IPS-18a (cell line): Measurements from ENCODE around the gene CBX2.

Source experiments
- H3K27ac ChIP-seq: one replicate; pipeline ENCODE4 v1.5.1; 2013; ENCODE audit warnings: low read length
- H3K27me3 ChIP-seq: one replicate; pipeline ENCODE4 v1.6.1; 2013; ENCODE audit warnings: mild to moderate bottlenecking, low read length; ENCODE audit not compliant: control insufficient read depth, insufficient read depth
- H3K36me3 ChIP-seq: one replicate; pipeline ENCODE4 v1.6.1; 2013; ENCODE audit warnings: low read depth, low read length; ENCODE audit not compliant: control insufficient read depth
- H3K4me1 ChIP-seq: one replicate; pipeline ENCODE4 v1.6.1; 2013; ENCODE audit warnings: low read depth, low read length; ENCODE audit not compliant: control insufficient read depth
- H3K4me3 ChIP-seq: one replicate; pipeline ENCODE4 v1.5.1; 2013; ENCODE audit warnings: low read length
- H3K9ac ChIP-seq: one replicate; pipeline ENCODE4 v1.6.1; 2013; ENCODE audit warnings: mild to moderate bottlenecking, low read length, moderate library complexity
- H3K9me3 ChIP-seq: one replicate; pipeline ENCODE4 v1.6.1; 2013; ENCODE audit warnings: low read depth, low read length; ENCODE audit not compliant: control insufficient read depth

CBX2 gene

DNA sequence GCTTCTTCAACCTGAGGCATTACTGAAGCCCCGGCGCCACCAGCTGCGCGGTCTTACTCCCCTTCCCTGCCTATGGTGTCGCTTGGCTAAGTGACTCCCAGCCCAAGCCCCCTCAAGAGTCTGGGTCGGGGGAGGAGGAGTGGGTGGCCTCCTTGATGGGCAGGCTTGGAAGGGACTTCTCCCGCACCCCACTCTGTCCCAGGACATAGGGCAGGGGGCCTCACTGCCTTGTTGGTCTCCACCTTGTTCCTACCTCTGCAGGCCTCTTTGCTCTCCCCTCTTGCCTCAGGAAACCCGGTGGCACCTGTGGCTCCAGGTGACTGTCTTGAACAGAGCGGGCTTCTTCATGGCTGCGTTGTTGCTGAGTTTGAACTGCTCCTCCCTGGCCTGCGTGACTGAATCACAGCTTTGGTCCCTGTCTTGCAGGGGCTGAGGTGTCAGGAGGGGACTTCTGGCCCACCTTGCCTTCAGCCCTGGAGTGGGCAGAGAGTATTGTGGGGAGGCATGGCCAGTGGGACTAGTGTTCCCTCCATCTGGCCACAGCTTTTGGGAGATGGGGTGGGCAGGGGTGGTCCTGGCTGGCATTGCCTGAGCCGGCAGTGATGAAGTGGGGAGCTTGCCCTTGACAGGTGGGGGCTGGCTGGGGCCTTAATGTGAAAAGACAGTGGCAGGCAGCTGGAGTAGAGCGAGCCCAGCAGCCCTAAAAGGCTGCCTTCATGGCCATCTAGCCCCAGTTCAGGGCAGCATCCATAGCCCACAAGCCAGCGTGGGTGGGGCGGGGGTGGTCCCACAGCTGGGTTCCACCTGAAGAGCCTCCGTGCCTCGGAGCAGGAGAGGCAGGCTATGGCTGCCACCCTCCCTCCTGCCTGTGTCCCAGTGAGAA is 7.3 kb downstream of the CBX2 start:
- H3K27ac ChIP-seq, result no peak overlapping the region
- H3K36me3 ChIP-seq, result peaks cover 47% of the 10 kb centered on the region
- H3K4me3 ChIP-seq, result no peak overlapping the region
- H3K9me3 ChIP-seq, result no peaks in the 10 kb centered on the region
- no peak overlapping the region for H3K9ac ChIP-seq
- H3K4me1 ChIP-seq, result peaks cover 11% of the 10 kb centered on the region
- peaks cover 42% of the 10 kb centered on the region for H3K27me3 ChIP-seq

DNA sequence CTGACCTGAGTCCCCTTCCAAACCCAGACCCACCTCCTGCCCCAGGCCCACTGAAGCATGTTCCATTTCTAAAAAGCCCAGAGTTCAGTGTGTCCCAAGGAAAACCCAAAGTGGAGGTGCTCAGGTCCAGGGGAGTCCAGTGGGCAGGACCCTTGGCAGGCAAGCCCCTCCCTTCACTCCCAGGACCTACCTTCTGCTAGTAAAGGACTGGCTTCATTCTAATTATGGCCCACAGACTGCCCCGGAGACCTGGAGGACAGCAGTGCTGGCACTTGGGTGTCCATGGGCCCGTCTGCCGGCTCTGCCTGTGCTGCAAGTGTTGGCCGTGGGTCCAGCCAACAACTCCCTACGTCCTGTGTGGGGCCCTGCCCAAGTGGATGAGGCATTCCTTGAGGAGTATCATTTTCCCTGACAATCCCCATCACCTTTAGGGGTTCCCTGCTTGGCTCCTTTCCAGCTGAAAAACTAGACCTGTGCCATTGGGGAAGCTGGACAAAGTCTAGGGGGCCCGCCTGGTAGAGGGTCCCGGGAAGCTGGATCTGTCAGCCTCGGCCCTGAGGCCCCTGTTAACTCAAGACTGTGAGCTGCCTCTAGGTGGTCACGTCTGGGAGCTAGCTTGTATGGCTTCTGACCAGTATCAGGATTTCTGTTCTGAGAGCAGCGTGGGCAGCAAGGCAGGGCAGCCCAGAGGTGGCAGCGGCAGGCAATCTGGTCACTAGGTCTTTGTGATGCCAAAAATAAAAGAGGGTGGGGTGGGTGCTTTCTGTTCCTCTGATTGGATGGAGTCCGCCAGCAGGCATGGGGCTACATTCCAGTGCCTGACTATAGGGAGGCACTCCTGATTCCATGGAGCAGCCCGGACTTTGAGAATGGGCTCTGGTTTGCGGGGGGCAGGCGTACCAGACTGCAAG is 8.2 kb downstream of the CBX2 start:
- Histone ChIP-seq H3K9ac (no peak overlapping the region), H3K27ac (no peak overlapping the region), H3K4me1 (peaks cover 11% of the 10 kb centered on the region), H3K36me3 (peaks cover 39% of the 10 kb centered on the region), H3K9me3 (no peaks in the 10 kb centered on the region), H3K4me3 (no peak overlapping the region), H3K27me3 (peaks cover 51% of the 10 kb centered on the region)

DNA sequence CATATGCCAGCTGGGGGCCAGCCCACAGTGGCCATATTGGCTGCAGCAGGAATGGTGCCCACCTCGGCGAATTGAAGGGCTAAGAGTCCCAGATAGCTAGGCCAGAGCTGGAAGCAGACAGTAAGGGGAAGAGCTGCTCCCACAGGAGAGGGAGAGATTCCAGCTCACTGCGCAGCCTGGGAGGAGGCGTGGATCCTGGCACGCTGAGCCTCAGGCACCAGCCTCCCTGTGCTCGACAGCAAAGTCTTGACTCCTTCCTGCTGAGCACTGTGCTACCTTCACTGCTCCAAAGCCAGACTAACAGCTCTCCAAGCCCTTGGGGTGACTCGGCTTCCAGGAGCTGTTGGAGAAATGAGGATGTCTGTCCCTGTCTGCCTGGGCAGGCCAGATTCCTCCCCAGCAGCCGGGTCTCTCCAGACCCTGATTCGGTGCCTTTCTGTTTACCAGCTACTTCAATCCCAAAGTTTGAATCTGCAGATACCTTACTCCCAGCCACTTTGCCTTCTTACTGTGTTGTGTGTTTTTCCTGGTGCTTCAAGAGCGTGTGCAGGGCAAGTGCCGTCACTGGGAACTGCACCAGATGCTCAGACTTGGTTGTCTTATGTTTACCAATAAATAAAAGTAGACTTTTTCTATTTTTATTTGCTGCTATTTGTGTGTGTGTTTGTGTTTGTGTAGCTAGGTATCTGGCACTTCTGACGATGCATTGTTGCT is 9.1 kb downstream of the CBX2 start:
- no peak overlapping the region for H3K9ac ChIP-seq
- H3K27me3 ChIP-seq, result peaks cover 60% of the 10 kb centered on the region
- H3K9me3 ChIP-seq, result no peaks in the 10 kb centered on the region
- no peak overlapping the region for H3K27ac ChIP-seq
- H3K36me3 ChIP-seq, result peaks cover 31% of the 10 kb centered on the region
- H3K4me1 ChIP-seq, result peaks cover 11% of the 10 kb centered on the region
- no peak overlapping the region for H3K4me3 ChIP-seq

DNA sequence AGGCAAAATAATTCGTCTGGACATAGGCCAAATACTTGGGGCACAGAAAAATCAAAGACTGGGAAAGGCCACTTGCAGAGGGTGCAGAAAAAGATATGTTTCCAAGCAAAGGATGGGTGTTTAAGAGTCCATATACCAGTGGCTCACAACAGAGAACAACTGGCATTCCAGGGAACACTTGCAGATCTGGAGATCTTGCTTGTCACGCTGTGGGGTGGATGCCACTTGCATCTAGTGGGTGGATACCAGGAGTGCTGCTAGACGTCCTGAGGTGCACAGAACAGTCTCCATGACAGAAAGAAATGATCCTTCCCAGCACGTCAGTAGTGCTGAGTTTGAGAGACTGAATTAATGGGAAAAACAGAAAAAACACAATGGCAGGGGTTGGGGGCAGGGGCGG is 10.5 kb downstream of the CBX2 start:
- H3K27ac ChIP-seq, result no peak overlapping the region
- H3K9me3 ChIP-seq, result no peaks in the 10 kb centered on the region
- peaks cover 16% of the 10 kb centered on the region for H3K4me1 ChIP-seq
- peaks cover 74% of the 10 kb centered on the region for H3K27me3 ChIP-seq
- H3K4me3 ChIP-seq, result no peak overlapping the region
- H3K9ac ChIP-seq, result no peak overlapping the region
- peaks cover 17% of the 10 kb centered on the region for H3K36me3 ChIP-seq

DNA sequence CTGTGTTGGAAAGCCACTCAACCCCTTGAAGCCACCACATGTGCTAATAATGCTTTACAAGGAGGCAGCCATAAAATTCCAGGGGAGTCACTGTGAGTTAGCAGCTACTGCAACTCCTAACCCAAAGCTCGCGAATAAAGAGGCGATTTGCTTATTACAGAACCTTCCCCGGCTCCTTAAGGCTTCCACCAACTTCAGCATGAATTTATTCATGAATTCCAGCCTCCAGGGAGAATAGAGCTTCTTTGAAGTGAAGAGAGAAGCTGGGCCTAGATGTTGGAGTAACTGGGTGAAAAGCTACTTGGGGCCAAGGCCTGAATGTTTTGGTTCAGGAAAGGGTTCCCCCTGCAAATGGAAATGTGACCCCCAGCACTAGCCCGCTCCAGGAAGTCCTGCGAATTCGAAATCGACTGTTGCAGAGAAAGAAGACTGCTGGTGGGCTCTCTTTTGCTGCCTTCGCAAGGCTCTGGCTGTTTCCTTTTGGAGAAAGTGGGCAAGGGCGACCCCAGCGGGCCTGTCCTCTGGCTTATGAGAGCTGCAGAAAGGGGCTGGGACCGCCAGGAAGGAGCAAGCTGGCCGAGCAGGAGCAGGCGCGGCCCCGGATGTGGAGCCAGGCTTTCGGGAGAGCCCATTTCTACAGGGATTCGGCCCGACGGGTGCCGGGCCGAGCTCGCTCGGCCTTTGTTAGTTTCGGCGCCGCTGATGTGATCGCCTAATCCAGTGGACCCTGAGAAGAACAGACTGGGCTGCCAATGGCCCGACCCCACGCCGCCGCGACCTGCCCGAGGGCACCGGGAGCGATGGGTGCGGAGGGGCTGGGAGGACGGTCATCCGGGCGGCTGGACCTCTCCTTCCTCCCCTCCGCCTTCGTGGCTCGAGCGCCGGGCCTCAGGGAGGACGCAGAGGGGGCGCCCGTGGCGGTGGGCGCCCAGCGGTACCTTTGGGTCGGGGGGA is 11.3 kb downstream of the CBX2 start:
- Histone ChIP-seq H3K4me3 (peak overlapping the region; percentile 37), H3K27ac (no peak overlapping the region), H3K4me1 (peaks cover 18% of the 10 kb centered on the region)

DNA sequence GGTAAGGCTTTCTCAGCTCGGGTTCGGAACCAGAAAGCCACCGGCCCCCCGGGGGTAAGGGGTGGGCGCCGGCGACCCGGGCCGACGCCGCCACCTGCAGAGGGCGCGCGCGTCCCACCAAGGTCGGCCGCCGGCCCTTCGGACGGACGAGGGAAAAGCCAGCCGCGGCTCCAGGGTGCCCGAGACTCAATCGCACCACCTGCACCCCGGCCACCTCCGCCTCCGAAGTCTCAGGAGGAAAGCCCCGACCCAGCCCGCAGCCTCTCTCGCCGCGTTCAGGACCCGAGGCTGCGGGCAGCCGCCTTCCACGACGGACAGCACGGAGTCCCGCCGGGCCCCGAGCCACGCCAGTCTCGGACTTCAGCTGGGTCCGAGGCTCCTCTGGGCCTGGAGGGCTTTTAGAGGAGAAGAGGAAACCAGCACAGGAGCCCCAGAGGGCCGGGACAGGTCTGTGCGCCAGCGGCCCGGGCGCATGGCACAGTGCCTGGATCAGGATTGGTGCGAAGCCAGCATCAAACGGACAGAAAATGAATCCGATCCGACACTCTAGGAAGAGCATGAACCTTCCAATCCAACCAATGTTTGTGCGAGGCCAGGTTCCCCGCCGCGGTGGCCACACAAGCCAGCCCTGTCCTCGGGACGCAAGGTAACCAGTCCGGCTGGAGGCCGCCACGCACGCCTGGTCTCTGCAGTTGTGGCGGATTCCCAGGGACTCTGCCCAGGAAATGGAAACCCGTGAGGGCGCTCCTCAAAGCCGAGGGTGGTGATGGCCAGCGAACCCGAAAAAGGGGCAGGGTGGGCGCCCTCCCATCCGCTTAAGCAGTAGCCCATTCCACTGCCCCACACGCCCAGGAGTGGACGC is 12.2 kb downstream of the CBX2 start:
- Histone ChIP-seq H3K27ac (no peak overlapping the region), H3K27me3 (peaks cover 91% of the 10 kb centered on the region), H3K36me3 (peaks cover 2% of the 10 kb centered on the region), H3K9ac (no peak overlapping the region), H3K4me3 (peak overlapping the region; percentile 37), H3K9me3 (no peaks in the 10 kb centered on the region), H3K4me1 (peaks cover 26% of the 10 kb centered on the region)

More for the DNA sequence above, 11.3 kb downstream of the CBX2 start:
- peaks cover 82% of the 10 kb centered on the region for H3K27me3 ChIP-seq
- no peak overlapping the region for H3K9ac ChIP-seq
- H3K9me3 ChIP-seq, result no peaks in the 10 kb centered on the region
- H3K36me3 ChIP-seq, result peaks cover 11% of the 10 kb centered on the region

DNA sequence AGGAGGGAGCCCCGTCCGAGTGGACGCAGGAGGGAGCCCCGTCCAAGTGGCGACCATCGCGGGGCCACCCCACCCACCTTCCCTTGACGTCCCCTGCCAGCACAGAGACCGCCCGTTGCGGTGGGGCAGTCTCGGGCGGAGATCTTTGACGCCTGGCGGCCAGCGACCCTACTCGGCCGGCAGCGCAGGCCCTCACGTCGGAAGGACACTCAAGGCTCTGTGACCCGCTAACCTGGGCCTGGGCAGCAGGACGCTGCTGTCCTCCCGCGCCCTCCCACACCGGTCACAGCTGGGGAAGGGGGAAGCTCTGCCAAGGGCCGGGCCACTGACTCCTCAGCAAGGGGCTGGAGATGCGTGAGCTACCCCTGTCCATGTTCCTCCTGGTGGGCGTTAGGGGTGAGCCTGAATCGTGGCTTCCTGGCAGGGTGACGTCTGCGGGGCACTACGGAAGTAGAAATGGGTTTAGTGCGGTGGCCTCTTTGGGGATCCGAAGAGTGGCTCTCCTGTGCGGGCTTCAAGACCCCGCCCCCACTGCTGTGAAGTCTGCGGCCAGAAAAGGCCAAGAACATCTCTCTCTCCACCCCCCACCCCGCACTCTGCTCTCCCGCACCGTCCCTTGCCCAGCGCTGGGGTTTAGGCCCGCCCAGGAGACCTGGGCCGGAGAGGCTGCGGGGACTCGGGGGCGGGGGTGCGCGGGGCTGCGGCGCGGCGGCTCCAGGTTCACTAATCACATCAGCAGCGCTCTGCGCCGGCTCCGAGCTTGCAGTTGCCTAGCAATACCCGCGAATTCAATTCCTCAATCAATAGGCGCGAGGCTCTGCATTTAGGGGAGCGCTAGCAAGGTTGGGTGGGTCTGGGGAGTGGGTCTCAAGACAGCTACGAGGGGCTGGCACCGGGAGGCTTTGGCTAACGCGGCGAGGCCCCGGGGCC is 13.1 kb downstream of the CBX2 start:
- H3K4me1 ChIP-seq, result peaks cover 32% of the 10 kb centered on the region
- H3K4me3 ChIP-seq, result no peak overlapping the region
- H3K27me3 ChIP-seq, result peaks cover 100% of the 10 kb centered on the region

DNA sequence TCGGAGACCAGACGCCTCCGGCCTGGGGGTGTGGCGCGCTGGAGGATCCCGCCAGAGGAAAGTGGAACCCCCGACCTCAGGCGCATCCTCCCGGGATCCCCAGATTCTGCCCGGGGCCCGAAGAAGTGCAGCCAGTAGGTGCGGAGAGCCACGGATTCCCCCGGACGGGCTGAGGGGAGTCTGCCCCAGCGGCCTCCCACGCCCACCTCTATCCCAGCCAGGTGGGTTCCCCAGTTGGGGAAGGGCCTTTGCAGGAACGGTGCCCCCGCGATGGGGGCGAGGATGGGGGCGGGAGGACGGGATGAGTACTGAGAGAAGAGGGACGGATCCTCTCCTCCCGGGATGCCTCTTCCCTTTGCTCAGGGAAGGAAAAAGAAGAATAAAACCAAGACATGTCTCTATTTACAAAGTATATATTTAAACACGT is 13.8 kb downstream of the CBX2 start:
- H3K36me3 ChIP-seq, result no peaks in the 10 kb centered on the region
- H3K27me3 ChIP-seq, result peaks cover 100% of the 10 kb centered on the region
- H3K9me3 ChIP-seq, result no peaks in the 10 kb centered on the region
- no peak overlapping the region for H3K27ac ChIP-seq
- peaks cover 36% of the 10 kb centered on the region for H3K4me1 ChIP-seq
- H3K4me3 ChIP-seq, result no peak overlapping the region
- no peak overlapping the region for H3K9ac ChIP-seq

More for the DNA sequence above, 13.1 kb downstream of the CBX2 start:
- Histone ChIP-seq H3K9ac (no peak overlapping the region), H3K9me3 (no peaks in the 10 kb centered on the region), H3K27ac (no peak overlapping the region), H3K36me3 (no peaks in the 10 kb centered on the region)

DNA sequence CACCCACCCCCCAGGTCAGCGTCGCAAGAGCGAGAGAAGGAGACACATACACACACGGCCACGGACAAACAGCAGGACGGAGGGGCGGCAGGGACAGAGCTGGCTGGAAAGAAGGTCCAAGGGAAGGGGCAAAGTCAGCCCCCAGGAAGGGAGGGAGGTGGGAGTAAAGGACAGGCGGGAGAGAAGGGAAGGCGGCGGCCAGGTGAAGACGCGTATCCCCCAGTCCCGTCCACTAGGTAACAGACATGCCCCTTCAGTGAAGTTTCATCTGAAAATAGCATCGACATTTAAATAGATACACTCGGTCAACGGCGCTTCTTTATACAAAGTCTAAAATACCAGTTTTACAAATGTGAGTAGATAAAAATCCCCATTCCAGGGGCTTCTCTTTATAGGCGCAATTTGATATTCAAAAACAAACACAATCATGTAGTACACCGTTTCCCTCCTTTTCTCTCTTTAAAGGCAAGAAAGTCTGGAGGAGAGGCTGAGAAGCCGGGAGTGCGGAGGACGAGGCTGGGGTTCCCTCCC is 14.5 kb downstream of the CBX2 start:
- H3K27me3 ChIP-seq, result peaks cover 94% of the 10 kb centered on the region
- H3K36me3 ChIP-seq, result no peaks in the 10 kb centered on the region
- H3K9me3 ChIP-seq, result no peaks in the 10 kb centered on the region
- no peak overlapping the region for H3K9ac ChIP-seq
- peaks cover 36% of the 10 kb centered on the region for H3K4me1 ChIP-seq
- no peak overlapping the region for H3K4me3 ChIP-seq
- no peak overlapping the region for H3K27ac ChIP-seq
